GM23338 (cell line): Measurements from ENCODE around the gene YPEL4. TPM values are rescaled to one million over a fixed set of nuclear protein-coding genes. Genes with fewer than 3 reads are reported as not detected.

Experiments used
- ATAC-seq: fragments of 200-7000 bp; cut with Tn5 transposase; 3 replicates; pipeline ENCODE4 v1.9.1; 2020
- DNase-seq: peaks from one replicate; pipeline ENCODE4 v3.0.0-alpha.2; 2015; ENCODE audit warnings: low spot score
- H2AFZ ChIP-seq: fragments of 200-600 bp; sonication (generic); 2 replicates; pipeline ENCODE4 v1.8.0; 2016; ENCODE audit warnings: antibody characterized with exemption, mild to moderate bottlenecking, moderate library complexity
- H3F3A ChIP-seq: fragments of 200-600 bp; sonication (generic); replicated peaks from 2 replicates; pipeline ENCODE4 v1.8.0; 2017; ENCODE audit warnings: antibody characterized with exemption, mixed run types, low read depth
- H3K27ac ChIP-seq: fragments of 200-600 bp; sonication (generic); 2 replicates; pipeline ENCODE4 v1.6.1; 2016; ENCODE audit warnings: low read depth
- H3K27me3 ChIP-seq: fragments of 200-600 bp; sonication (generic); 2 replicates; pipeline ENCODE4 v1.8.0; 2016; ENCODE audit warnings: mild to moderate bottlenecking, mixed run types, moderate library complexity; ENCODE audit not compliant: insufficient read depth
- H3K36me3 ChIP-seq: fragments of 200-600 bp; sonication (generic); 2 replicates; pipeline ENCODE4 v1.8.0; 2016; ENCODE audit warnings: mild to moderate bottlenecking; ENCODE audit not compliant: insufficient read depth
- H3K4me1 ChIP-seq: fragments of 200-600 bp; sonication (generic); 2 replicates; pipeline ENCODE4 v1.8.0; 2016; ENCODE audit warnings: mild to moderate bottlenecking, moderate library complexity; ENCODE audit not compliant: insufficient read depth
- H3K4me2 ChIP-seq: fragments of 200-600 bp; sonication (generic); 2 replicates; pipeline ENCODE4 v1.7.1; 2017; ENCODE audit warnings: mixed run types
- H3K4me3 ChIP-seq: fragments of 200-600 bp; sonication (generic); 2 replicates; pipeline ENCODE4 v1.6.1; 2016; ENCODE audit warnings: mixed run types
- H3K79me2 ChIP-seq: fragments of 200-600 bp; sonication (generic); replicated peaks from 2 replicates; pipeline ENCODE4 v1.8.0; 2017; ENCODE audit warnings: mild to moderate bottlenecking; ENCODE audit not compliant: insufficient read depth
- H3K9me2 ChIP-seq: fragments of 200-600 bp; sonication (generic); 2 replicates; pipeline ENCODE4 v1.8.0; 2017; ENCODE audit not compliant: insufficient read depth
- H4K20me1 ChIP-seq: fragments of 200-600 bp; sonication (generic); replicated peaks from 2 replicates; pipeline ENCODE4 v1.8.0; 2017; ENCODE audit warnings: mild to moderate bottlenecking; ENCODE audit not compliant: insufficient read depth
- H3K27ac Mint-ChIP-seq: 2 replicates; pipeline ENCODE4 v1.8.0; 2020; ENCODE audit warnings: inconsistent platforms, mild to moderate bottlenecking, moderate library complexity, mixed read lengths
- H3K27me3 Mint-ChIP-seq: 3 replicates; pipeline ENCODE4 v1.8.0; 2022; ENCODE audit warnings: low read depth, mild to moderate bottlenecking, moderate library complexity, mixed read lengths, inconsistent platforms; ENCODE audit not compliant: insufficient read depth, poor library complexity
- H3K36me3 Mint-ChIP-seq: 3 replicates; pipeline ENCODE4 v1.8.0; 2021; ENCODE audit warnings: low read depth, mild to moderate bottlenecking, inconsistent platforms, moderate library complexity, mixed read lengths
- H3K4me1 Mint-ChIP-seq: 3 replicates; pipeline ENCODE4 v1.8.0; 2020; ENCODE audit warnings: mild to moderate bottlenecking, inconsistent platforms, mixed read lengths
- H3K4me3 Mint-ChIP-seq: 3 replicates; pipeline ENCODE4 v1.8.0; 2021; ENCODE audit warnings: moderate library complexity, mild to moderate bottlenecking, inconsistent platforms, mixed read lengths
- H3K9me3 Mint-ChIP-seq: 3 replicates; pipeline ENCODE4 v1.8.0; 2020; ENCODE audit warnings: moderate library complexity, mild to moderate bottlenecking, inconsistent platforms, mixed read lengths
- CREB1 ChIP-seq: fragments of 250-450 bp; sonication (Bioruptor Pico); IDR thresholded peaks from 2 replicates; pipeline ENCODE4 v1.5.0; 2020; ENCODE audit warnings: low read depth, mild to moderate bottlenecking, moderate library complexity
- EZH2phosphoT487 ChIP-seq: fragments of 200-600 bp; sonication (generic); IDR thresholded peaks from one replicate; pipeline ENCODE4 v1.8.1; 2018; ENCODE audit warnings: antibody characterized with exemption; ENCODE audit not compliant: unreplicated experiment
- JUNB ChIP-seq: IDR thresholded peaks from one replicate; pipeline ENCODE4 v1.6.1; 2016; ENCODE audit warnings: antibody characterized with exemption; ENCODE audit not compliant: unreplicated experiment
- POLR2AphosphoS5 ChIP-seq: IDR thresholded peaks from 2 replicates; pipeline ENCODE4 v1.6.1; 2016; ENCODE audit warnings: antibody characterized with exemption, low read depth
- STAT1 ChIP-seq: IDR thresholded peaks from one replicate; pipeline ENCODE4 v1.6.1; 2016; ENCODE audit warnings: antibody characterized with exemption; ENCODE audit not compliant: unreplicated experiment
- ZNF331 ChIP-seq: fragments of 250-450 bp; sonication (Bioruptor Pico); IDR thresholded peaks from 2 replicates; pipeline ENCODE4 v1.5.0; 2020; ENCODE audit warnings: low read depth, mild to moderate bottlenecking, moderate library complexity
- polyA plus RNA-seq: library from polyadenylated mRNA; unstranded; fragments of >200 nt; fragmentation: Nextera tagmentation; extraction: Ambion mirVana; gene quantifications from 2 replicates; pipeline ENCODE4 v1.2.1, GENCODE V29; 2016
- total RNA-seq: library from RNA; depleted of rRNA; stranded (reverse); fragments of >200 nt; shearing (Covaris generic); gene quantifications from 2 replicates; pipeline ENCODE4 v1.2.3, GENCODE V29; 2014
- TF ChIP-seq, protein P1 (sequence below): IDR thresholded peaks from 2 replicates; pipeline ENCODE4 v1.6.1; 2016; ENCODE audit warnings: antibody characterized with exemption
- TF ChIP-seq, protein P2 (sequence below): IDR thresholded peaks from one replicate; pipeline ENCODE4 v1.6.1; 2018; ENCODE audit warnings: antibody characterized with exemption; ENCODE audit not compliant: unreplicated experiment
- TF ChIP-seq, protein P3 (sequence below): fragments of 250-450 bp; sonication (Bioruptor Pico); IDR thresholded peaks from 2 replicates; pipeline ENCODE4 v1.5.0; 2020; ENCODE audit warnings: mild to moderate bottlenecking, moderate library complexity

The YPEL4 gene
- total and polyA plus RNA-seq, 2 experiments from 2014 or later, result 1.1 TPM; not detected in 1

DNA sequence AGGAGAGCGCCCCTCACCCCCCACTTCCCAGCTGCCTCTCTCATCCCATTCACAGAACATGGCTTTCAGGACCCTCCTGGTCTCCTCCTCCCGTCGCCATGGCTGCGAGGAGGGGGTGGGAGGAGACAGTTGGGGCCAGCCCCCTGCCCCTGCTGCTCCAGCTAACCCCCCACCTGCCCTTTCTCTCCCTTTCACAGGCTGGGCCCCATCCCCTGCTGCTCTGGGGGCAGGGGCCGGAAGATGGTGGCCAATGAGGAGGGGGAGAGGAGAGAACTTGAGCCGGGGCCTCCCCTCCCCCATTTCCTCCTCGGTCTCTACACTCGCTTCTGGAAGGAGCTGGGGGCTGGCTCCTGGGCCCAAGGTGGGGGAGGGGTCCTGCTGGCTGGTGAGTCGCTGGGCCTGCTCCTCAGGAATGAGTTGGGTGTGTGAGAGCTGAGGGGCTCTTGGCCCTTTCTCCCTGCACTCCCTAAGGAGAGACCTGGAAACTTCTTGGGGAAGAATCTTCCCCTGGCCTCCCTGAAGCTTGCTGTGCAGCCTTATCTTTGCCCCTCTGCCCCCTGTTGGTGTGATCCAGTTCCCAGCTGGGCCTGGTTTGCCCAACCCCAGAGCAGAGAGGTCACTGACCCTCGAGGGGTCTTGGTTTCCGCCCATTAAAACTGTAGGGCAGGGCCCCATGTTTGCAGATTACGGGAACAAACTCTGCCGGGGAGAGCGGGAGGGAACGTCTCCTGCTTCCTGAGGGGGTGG, 10.2 kb downstream of the YPEL4 start:
- peaks cover 16% of the 10 kb centered on the region for H3K9me2 ChIP-seq
- Mint-ChIP-seq H3K9me3 (peaks cover 3% of the 10 kb centered on the region; the same call in 1 of the 3 replicates), H3K27me3 (peaks cover 38% of the 10 kb centered on the region), H3K4me3 (peak overlapping the region; percentile 99), H3K4me1 (peaks cover 62% of the 10 kb centered on the region), H3K27ac (peak overlapping the region; percentile 99), H3K36me3 (peaks cover 56% of the 10 kb centered on the region)
- peaks cover 68% of the 10 kb centered on the region for H3F3A ChIP-seq
- peaks cover 53% of the 10 kb centered on the region for H3K4me1 ChIP-seq
- peaks cover 18% of the 10 kb centered on the region; the same call in 1 of the 2 replicates for H3K36me3 ChIP-seq
- H3K4me2 ChIP-seq, result peak overlapping the region; percentile 93
- H3K27ac ChIP-seq, result peak overlapping the region; percentile 100
- DNase-seq, result peak; percentile 99
- peaks cover 37% of the 10 kb centered on the region for H4K20me1 ChIP-seq
- TF ChIP-seq, protein P1, sequence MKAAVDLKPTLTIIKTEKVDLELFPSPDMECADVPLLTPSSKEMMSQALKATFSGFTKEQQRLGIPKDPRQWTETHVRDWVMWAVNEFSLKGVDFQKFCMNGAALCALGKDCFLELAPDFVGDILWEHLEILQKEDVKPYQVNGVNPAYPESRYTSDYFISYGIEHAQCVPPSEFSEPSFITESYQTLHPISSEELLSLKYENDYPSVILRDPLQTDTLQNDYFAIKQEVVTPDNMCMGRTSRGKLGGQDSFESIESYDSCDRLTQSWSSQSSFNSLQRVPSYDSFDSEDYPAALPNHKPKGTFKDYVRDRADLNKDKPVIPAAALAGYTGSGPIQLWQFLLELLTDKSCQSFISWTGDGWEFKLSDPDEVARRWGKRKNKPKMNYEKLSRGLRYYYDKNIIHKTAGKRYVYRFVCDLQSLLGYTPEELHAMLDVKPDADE, result peak; percentile 92
- no peak for TF ChIP-seq ZNF331 (CRISPR knock-in tag)
- TF ChIP-seq, protein P2, sequence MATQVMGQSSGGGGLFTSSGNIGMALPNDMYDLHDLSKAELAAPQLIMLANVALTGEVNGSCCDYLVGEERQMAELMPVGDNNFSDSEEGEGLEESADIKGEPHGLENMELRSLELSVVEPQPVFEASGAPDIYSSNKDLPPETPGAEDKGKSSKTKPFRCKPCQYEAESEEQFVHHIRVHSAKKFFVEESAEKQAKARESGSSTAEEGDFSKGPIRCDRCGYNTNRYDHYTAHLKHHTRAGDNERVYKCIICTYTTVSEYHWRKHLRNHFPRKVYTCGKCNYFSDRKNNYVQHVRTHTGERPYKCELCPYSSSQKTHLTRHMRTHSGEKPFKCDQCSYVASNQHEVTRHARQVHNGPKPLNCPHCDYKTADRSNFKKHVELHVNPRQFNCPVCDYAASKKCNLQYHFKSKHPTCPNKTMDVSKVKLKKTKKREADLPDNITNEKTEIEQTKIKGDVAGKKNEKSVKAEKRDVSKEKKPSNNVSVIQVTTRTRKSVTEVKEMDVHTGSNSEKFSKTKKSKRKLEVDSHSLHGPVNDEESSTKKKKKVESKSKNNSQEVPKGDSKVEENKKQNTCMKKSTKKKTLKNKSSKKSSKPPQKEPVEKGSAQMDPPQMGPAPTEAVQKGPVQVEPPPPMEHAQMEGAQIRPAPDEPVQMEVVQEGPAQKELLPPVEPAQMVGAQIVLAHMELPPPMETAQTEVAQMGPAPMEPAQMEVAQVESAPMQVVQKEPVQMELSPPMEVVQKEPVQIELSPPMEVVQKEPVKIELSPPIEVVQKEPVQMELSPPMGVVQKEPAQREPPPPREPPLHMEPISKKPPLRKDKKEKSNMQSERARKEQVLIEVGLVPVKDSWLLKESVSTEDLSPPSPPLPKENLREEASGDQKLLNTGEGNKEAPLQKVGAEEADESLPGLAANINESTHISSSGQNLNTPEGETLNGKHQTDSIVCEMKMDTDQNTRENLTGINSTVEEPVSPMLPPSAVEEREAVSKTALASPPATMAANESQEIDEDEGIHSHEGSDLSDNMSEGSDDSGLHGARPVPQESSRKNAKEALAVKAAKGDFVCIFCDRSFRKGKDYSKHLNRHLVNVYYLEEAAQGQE, result peak; percentile 37
- peak; percentile 78 for TF ChIP-seq POLR2AphosphoS5
- no peak for TF ChIP-seq EZH2phosphoT487
- TF ChIP-seq STAT1, result no peak
- no peak for TF ChIP-seq JUNB
- TF ChIP-seq CREB1 (CRISPR knock-in tag), result peak; percentile 47; the same call in 1 of the 2 replicates
- H3K4me3 ChIP-seq, result peak overlapping the region; percentile 99
- H3K27me3 ChIP-seq, result no peaks in the 10 kb centered on the region
- H3K79me2 ChIP-seq, result peaks cover 51% of the 10 kb centered on the region
- H2AFZ ChIP-seq, result no peak overlapping the region
- peak; percentile 61 for ATAC-seq

DNA sequence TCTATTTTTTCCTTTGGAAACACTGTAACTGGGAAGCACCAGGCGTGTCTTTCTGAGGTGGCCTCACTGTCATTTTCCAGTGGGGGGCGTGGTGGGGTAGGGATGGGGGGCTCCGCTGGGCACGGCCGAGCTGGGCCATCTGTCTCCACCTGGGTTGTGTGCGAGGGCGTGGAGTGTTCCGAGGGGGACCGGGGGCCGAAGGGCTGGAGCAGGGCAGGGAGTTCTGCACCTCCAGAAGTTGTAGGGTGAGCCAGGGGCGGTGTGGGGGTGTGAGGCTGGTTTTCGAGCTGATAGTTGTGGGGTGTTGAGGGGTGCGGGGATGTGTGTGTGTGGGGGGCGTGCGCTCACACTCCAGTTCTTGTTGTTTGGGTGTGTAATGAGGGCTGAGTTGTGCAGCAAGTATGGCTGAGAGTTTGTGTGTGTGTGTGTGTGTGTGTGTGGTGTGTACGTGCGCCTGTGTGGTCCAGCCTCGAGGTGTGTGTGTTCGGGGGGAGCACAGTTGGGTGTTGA, 10.8 kb downstream of the YPEL4 start:
- Histone ChIP-seq H3K4me1 (peaks cover 51% of the 10 kb centered on the region), H3K27ac (peak overlapping the region; percentile 100), H3K9me2 (peaks cover 21% of the 10 kb centered on the region), H3K27me3 (no peaks in the 10 kb centered on the region), H3K4me3 (peak overlapping the region; percentile 99), H3F3A (peaks cover 61% of the 10 kb centered on the region), H3K79me2 (peaks cover 51% of the 10 kb centered on the region), H4K20me1 (peaks cover 36% of the 10 kb centered on the region), H3K4me2 (peak overlapping the region; percentile 93), H3K36me3 (peaks cover 18% of the 10 kb centered on the region; the same call in 1 of the 2 replicates), H2AFZ (no peak overlapping the region)
- peak overlapping the region; percentile 99 for H3K4me3 Mint-ChIP-seq
- peaks cover 57% of the 10 kb centered on the region for H3K4me1 Mint-ChIP-seq
- peaks cover 38% of the 10 kb centered on the region for H3K27me3 Mint-ChIP-seq
- peaks cover 3% of the 10 kb centered on the region; the same call in 1 of the 3 replicates for H3K9me3 Mint-ChIP-seq
- peak; percentile 2 for ATAC-seq
- DNase-seq, result no peak
- peaks cover 55% of the 10 kb centered on the region for H3K36me3 Mint-ChIP-seq
- peak overlapping the region; percentile 99 for H3K27ac Mint-ChIP-seq
- TF ChIP-seq, protein P3, sequence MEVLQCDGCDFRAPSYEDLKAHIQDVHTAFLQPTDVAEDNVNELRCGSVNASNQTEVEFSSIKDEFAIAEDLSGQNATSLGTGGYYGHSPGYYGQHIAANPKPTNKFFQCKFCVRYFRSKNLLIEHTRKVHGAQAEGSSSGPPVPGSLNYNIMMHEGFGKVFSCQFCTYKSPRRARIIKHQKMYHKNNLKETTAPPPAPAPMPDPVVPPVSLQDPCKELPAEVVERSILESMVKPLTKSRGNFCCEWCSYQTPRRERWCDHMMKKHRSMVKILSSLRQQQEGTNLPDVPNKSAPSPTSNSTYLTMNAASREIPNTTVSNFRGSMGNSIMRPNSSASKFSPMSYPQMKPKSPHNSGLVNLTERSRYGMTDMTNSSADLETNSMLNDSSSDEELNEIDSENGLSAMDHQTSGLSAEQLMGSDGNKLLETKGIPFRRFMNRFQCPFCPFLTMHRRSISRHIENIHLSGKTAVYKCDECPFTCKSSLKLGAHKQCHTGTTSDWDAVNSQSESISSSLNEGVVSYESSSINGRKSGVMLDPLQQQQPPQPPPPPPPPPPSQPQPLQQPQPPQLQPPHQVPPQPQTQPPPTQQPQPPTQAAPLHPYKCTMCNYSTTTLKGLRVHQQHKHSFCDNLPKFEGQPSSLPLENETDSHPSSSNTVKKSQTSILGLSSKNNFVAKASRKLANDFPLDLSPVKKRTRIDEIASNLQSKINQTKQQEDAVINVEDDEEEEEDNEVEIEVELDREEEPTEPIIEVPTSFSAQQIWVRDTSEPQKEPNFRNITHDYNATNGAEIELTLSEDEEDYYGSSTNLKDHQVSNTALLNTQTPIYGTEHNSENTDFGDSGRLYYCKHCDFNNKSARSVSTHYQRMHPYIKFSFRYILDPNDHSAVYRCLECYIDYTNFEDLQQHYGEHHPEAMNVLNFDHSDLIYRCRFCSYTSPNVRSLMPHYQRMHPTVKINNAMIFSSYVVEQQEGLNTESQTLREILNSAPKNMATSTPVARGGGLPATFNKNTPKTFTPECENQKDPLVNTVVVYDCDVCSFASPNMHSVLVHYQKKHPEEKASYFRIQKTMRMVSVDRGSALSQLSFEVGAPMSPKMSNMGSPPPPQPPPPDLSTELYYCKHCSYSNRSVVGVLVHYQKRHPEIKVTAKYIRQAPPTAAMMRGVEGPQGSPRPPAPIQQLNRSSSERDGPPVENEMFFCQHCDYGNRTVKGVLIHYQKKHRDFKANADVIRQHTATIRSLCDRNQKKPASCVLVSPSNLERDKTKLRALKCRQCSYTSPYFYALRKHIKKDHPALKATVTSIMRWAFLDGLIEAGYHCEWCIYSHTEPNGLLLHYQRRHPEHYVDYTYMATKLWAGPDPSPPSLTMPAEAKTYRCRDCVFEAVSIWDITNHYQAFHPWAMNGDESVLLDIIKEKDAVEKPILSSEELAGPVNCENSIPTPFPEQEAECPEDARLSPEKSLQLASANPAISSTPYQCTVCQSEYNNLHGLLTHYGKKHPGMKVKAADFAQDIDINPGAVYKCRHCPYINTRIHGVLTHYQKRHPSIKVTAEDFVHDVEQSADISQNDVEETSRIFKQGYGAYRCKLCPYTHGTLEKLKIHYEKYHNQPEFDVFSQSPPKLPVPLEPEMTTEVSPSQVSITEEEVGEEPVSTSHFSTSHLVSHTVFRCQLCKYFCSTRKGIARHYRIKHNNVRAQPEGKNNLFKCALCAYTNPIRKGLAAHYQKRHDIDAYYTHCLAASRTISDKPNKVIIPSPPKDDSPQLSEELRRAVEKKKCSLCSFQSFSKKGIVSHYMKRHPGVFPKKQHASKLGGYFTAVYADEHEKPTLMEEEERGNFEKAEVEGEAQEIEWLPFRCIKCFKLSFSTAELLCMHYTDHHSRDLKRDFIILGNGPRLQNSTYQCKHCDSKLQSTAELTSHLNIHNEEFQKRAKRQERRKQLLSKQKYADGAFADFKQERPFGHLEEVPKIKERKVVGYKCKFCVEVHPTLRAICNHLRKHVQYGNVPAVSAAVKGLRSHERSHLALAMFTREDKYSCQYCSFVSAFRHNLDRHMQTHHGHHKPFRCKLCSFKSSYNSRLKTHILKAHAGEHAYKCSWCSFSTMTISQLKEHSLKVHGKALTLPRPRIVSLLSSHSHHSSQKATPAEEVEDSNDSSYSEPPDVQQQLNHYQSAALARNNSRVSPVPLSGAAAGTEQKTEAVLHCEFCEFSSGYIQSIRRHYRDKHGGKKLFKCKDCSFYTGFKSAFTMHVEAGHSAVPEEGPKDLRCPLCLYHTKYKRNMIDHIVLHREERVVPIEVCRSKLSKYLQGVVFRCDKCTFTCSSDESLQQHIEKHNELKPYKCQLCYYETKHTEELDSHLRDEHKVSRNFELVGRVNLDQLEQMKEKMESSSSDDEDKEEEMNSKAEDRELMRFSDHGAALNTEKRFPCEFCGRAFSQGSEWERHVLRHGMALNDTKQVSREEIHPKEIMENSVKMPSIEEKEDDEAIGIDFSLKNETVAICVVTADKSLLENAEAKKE (CRISPR knock-in tag), result no peak
